ENCODE measurements around the gene PRR36.

DNA sequence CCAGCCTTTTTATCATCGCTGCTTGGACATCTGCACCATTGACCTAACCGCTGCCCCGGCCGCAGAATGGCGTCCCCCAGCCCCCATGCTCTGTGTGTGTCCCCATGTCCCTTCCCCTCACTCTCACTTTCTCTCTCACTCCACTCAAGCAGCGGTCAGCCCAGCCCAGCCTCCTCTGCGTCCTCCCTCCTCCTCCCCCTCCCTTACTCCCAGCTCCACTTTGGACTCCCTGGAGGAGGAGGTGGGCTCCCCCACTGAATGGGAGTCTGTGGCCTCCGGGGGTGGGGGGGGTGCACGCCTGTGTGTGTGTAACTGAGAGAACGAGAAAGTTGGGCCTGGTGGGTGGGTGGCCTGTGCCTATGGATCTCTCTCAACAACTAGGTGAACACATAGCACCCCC is 31.7 kb upstream of the PRR36 start:
- TF ChIP-seq, protein P1, sequence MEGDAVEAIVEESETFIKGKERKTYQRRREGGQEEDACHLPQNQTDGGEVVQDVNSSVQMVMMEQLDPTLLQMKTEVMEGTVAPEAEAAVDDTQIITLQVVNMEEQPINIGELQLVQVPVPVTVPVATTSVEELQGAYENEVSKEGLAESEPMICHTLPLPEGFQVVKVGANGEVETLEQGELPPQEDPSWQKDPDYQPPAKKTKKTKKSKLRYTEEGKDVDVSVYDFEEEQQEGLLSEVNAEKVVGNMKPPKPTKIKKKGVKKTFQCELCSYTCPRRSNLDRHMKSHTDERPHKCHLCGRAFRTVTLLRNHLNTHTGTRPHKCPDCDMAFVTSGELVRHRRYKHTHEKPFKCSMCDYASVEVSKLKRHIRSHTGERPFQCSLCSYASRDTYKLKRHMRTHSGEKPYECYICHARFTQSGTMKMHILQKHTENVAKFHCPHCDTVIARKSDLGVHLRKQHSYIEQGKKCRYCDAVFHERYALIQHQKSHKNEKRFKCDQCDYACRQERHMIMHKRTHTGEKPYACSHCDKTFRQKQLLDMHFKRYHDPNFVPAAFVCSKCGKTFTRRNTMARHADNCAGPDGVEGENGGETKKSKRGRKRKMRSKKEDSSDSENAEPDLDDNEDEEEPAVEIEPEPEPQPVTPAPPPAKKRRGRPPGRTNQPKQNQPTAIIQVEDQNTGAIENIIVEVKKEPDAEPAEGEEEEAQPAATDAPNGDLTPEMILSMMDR (IDR thresholded peaks at IDR 0.05): no peak
- TF ChIP-seq POLR2AphosphoS5 (IDR thresholded peaks at IDR 0.05): no peak
- TF ChIP-seq POLR2A (IDR thresholded peaks at IDR 0.05): no peak
